Fibroblast of pulmonary artery (primary cell): Measurements from ENCODE around the gene MYO1B.
A peak's percentile ranks its signal among the peaks of the same experiment; 100 is the strongest.

Experiments used
- DNase-seq: peaks from one replicate; pipeline ENCODE4 v3.0.0-alpha.2; 2010; ENCODE audit warnings: low read depth
- H3K4me3 ChIP-seq: replicated peaks from 2 replicates; pipeline ENCODE4 v1.5.1; 2011; ENCODE audit warnings: low read depth, mild to moderate bottlenecking, control low read depth, low read length, moderate library complexity
- CTCF ChIP-seq: IDR thresholded peaks from 2 replicates; pipeline ENCODE4 v1.5.1; 2011; ENCODE audit warnings: mild to moderate bottlenecking, control low read depth, low read length, inconsistent platforms; ENCODE audit errors: missing control alignments

MYO1B gene

GRCh38 chr2:191308026-191308425, 62.8 kb downstream of the MYO1B start:
- DNase-seq: no peak
- TF ChIP-seq CTCF: no peak
- H3K4me3 ChIP-seq: no peak overlapping the region

GRCh38 chr2:191311156-191311555, 66.0 kb downstream of the MYO1B start:
- no peak overlapping the region for H3K4me3 ChIP-seq
- no peak for TF ChIP-seq CTCF
- DNase-seq: no peak

- DNase-seq: peak; percentile 81
- no peak overlapping the region for H3K4me3 ChIP-seq
These were observed 66.4 kb downstream of the MYO1B start for GRCh38 chr2:191311627-191312026.

DNA sequence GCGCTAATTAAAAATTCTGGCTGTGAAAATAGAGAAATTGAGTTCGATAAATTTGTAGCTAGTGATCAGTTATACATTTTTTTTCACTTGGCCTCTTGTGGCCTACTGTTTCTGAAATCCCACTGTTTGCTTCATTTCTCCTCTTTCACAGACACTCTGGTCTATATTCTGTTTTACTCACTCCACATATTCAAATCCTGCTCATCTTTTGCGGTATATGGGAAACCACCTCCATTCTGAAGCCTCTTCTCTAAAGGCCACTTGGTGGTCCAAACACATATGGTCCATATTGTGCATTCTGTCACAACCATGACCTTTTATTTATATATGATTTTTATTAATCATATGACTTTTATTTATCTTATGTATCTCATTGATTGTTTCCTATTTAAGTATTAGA, 67.0 kb downstream of the MYO1B start:
- no peak for TF ChIP-seq CTCF
- DNase-seq: no peak
- no peak overlapping the region for H3K4me3 ChIP-seq

More at GRCh38 chr2:191311627-191312026, 66.4 kb downstream of the MYO1B start:
- no peak for TF ChIP-seq CTCF

DNA sequence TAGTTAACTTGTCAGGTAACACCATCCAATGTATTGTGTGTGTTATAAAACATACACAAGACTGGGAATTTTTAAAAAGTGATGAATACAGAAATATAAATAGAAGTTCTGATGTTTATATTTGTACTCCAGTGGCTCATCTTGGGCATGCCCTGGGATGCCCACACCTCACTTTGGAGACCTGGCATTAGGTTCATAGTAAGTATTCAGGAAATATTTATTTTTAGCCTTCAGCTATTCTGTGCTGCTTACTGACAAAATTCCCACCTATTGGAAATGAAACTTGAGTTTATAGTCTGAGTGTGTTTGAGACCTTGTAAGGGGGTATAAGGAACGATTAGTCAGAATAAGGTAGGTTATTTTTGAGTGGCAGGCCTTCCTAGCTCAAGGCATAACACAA, 67.5 kb downstream of the MYO1B start:
- no peak for DNase-seq
- H3K4me3 ChIP-seq: no peak overlapping the region
- no peak for TF ChIP-seq CTCF

GRCh38 chr2:191314697-191315364, 69.6 kb downstream of the MYO1B start:
- DNase-seq: no peak
- H3K4me3 ChIP-seq: no peak overlapping the region
- no peak for TF ChIP-seq CTCF

- TF ChIP-seq CTCF: no peak
- no peak overlapping the region for H3K4me3 ChIP-seq
- no peak for DNase-seq
These were observed 70.2 kb downstream of the MYO1B start for GRCh38 chr2:191315365-191315752.
